KMS-11 (cell line): ENCODE results near the gene TERB2.
A peak's percentile ranks its signal among the peaks of the same experiment; 100 is the strongest.
"Not testable (repeated sequence)": the region's sequence is repeated elsewhere in the genome, so short reads cannot be mapped to it uniquely, and the experiment has no call there.

Source experiments
- H2AFZ ChIP-seq: fragments of 200-600 bp; sonication (generic); 2 replicates; pipeline ENCODE4 v1.6.1; 2016; ENCODE audit warnings: antibody characterized with exemption, mixed run types, low read depth
- H3K27ac ChIP-seq: fragments of 200-600 bp; sonication (generic); 2 replicates; pipeline ENCODE4 v1.6.1; 2016; ENCODE audit warnings: mild to moderate bottlenecking, mixed run types
- H3K27me3 ChIP-seq: fragments of 200-600 bp; sonication (generic); 2 replicates; pipeline ENCODE4 v1.6.1; 2017; ENCODE audit warnings: mild to moderate bottlenecking, low read depth, mixed run types, moderate library complexity; ENCODE audit not compliant: insufficient read depth
- H3K36me3 ChIP-seq: fragments of 200-600 bp; sonication (generic); 2 replicates; pipeline ENCODE4 v1.6.1; 2017; ENCODE audit warnings: mild to moderate bottlenecking, mixed run types; ENCODE audit not compliant: insufficient read depth
- H3K4me1 ChIP-seq: fragments of 200-600 bp; sonication (generic); 2 replicates; pipeline ENCODE4 v1.6.1; 2016; ENCODE audit warnings: mild to moderate bottlenecking, low read depth, mixed run types; ENCODE audit not compliant: poor library complexity, severe bottlenecking
- H3K4me2 ChIP-seq: fragments of 200-600 bp; sonication (generic); 2 replicates; pipeline ENCODE4 v1.7.0; 2016; ENCODE audit warnings: mild to moderate bottlenecking, mixed run types
- H3K4me3 ChIP-seq: fragments of 200-600 bp; sonication (generic); IDR thresholded peaks from 2 replicates; pipeline ENCODE4 v1.6.1; 2017; ENCODE audit warnings: low read depth, low read length, mixed read lengths; ENCODE audit not compliant: insufficient read depth
- H3K79me2 ChIP-seq: fragments of 200-600 bp; sonication (generic); 2 replicates; pipeline ENCODE4 v1.6.1; 2016; ENCODE audit warnings: low read depth, mixed run types; ENCODE audit not compliant: insufficient read depth
- H3K9ac ChIP-seq: fragments of 200-600 bp; sonication (generic); 2 replicates; pipeline ENCODE4 v1.6.1; 2016; ENCODE audit warnings: mild to moderate bottlenecking, mixed run types
- H4K20me1 ChIP-seq: fragments of 200-600 bp; sonication (generic); 2 replicates; pipeline ENCODE4 v1.6.1; 2016; ENCODE audit warnings: mild to moderate bottlenecking, mixed run types; ENCODE audit not compliant: insufficient read depth
- TF ChIP-seq, protein P1 (sequence below): fragments of 200-600 bp; sonication (generic); conservative IDR thresholded peaks from 2 replicates; pipeline ENCODE4 v1.6.1; 2017; ENCODE audit warnings: low read depth, mild to moderate bottlenecking, antibody characterized with exemption, low read length, moderate library complexity, mixed read lengths

The TERB2 gene

DNA sequence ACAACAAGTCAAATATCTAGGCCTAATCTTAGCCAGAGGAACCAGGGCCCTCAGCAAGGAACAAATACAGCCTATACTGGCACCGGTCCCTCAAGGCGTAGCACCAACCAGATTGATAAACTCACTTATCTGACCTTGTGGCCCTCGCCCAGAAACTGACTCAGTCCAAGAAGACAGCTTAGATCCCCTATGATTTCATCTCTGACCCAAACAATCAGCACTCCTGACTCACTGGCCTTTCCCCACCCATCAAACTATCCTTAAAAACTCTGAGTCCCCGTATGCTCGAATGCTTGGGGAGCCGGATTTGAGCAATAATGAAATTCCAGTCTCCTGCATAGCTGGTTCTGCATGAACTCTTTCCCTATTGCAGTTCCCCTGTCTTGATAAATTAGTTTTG lies 64.9 kb downstream of the TERB2 start:
- Histone ChIP-seq H3K27ac (no peak overlapping the region), H3K36me3 (no peaks in the 10 kb centered on the region), H3K4me2 (no peak overlapping the region), H4K20me1 (no peaks in the 10 kb centered on the region), H3K27me3 (no peaks in the 10 kb centered on the region), H3K79me2 (peaks cover 26% of the 10 kb centered on the region), H3K4me3 (no peak overlapping the region), H2AFZ (no peak overlapping the region), H3K9ac (no peak overlapping the region), H3K4me1 (peaks cover 18% of the 10 kb centered on the region)
- TF ChIP-seq, protein P1, sequence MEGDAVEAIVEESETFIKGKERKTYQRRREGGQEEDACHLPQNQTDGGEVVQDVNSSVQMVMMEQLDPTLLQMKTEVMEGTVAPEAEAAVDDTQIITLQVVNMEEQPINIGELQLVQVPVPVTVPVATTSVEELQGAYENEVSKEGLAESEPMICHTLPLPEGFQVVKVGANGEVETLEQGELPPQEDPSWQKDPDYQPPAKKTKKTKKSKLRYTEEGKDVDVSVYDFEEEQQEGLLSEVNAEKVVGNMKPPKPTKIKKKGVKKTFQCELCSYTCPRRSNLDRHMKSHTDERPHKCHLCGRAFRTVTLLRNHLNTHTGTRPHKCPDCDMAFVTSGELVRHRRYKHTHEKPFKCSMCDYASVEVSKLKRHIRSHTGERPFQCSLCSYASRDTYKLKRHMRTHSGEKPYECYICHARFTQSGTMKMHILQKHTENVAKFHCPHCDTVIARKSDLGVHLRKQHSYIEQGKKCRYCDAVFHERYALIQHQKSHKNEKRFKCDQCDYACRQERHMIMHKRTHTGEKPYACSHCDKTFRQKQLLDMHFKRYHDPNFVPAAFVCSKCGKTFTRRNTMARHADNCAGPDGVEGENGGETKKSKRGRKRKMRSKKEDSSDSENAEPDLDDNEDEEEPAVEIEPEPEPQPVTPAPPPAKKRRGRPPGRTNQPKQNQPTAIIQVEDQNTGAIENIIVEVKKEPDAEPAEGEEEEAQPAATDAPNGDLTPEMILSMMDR: no peak

DNA sequence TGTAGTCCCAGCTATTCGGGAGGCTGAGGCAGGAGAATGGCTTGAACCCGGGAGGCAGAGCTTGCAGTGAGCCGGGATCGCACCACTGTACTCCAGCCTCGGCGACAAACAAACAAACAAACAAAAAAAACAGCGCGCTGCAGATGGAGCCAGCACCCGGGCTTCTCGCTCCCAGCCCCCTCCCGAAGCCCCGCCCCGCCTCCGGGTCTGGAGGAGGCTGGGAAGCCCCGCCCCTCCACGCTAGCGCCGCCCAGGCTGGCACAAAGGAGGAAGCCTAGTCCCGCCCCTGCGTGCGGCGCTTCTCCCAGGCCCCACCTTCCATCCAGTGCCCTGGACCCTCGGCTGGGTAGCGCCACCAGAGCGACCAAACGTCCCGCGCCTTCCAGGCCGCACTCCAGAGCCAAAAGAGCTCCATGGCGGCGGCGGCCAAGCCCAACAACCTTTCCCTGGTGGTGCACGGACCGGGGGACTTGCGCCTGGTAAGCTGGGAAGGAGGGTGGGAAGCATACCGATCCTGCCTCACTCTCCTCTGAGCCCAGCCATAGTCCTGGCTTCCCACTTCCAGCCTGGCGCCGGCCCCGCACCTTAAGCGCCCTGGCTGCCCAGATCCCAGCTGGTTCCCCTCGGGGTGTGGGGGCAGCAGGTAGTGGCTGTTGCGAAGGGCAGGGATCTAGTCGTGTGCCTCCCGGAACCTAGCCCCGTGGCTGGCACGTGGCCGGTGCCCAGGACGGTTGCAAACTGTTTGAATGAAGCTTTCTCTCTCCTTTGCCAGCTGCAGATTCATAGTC lies 66.6 kb downstream of the TERB2 start, which contains the start of gene SORD:
TSS of gene SORD (plus strand) at position 325 of the 788 bp plus-strand sequence. CDS start at position 414, 89 bp downstream.
- Histone ChIP-seq H3K36me3 (no peaks in the 10 kb centered on the region), H3K4me2 (peak within 1 kb of the TSS; percentile 92), H3K4me1 (peaks cover 18% of the 10 kb centered on the region), H3K27ac (peak within 1 kb of the TSS; percentile 81), H3K9ac (peak within 1 kb of the TSS; percentile 99), H4K20me1 (no peaks in the 10 kb centered on the region), H3K27me3 (no peaks in the 10 kb centered on the region), H2AFZ (peak within 1 kb of the TSS; percentile 100), H3K4me3 (no peak within 1 kb of the TSS), H3K79me2 (peaks cover 30% of the 10 kb centered on the region)
- TF ChIP-seq, protein P1: no peak

DNA sequence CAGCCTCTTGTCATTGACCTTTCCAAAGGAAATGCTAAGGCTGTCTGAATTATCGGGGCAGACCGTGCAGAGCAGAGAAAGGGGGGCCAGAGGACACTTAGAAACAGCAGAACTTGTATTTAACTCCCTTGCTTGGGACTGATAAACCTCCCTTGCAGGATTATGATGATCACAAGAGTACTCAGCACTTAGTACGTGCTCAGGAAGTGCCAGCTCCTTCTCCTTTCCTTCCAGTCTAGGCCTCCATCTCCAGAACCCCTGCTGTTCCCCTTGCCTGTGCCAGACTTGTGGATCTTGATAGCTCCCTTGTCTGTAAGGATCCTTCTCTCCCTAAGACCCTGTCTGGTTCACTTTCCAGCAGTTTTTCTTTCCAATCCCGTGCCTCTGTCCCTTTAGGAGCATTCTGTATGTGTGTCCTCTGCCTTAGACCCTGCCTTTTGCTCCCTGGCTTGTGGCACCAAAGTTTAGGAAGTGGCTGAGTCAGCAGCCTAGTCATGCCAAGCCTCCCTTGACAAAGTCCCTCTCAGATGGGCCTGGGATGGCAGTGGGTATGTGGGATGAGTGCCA lies 67.3 kb downstream of the TERB2 start:
- Histone ChIP-seq H3K27ac (peak overlapping the region; percentile 81), H3K36me3 (no peaks in the 10 kb centered on the region), H3K4me1 (peaks cover 18% of the 10 kb centered on the region), H3K4me3 (no peak overlapping the region), H3K27me3 (no peaks in the 10 kb centered on the region), H3K9ac (peak overlapping the region; percentile 99), H3K79me2 (peaks cover 30% of the 10 kb centered on the region), H4K20me1 (no peaks in the 10 kb centered on the region), H2AFZ (peak overlapping the region; percentile 100), H3K4me2 (peak overlapping the region; percentile 92)
- TF ChIP-seq, protein P1: no peak

DNA sequence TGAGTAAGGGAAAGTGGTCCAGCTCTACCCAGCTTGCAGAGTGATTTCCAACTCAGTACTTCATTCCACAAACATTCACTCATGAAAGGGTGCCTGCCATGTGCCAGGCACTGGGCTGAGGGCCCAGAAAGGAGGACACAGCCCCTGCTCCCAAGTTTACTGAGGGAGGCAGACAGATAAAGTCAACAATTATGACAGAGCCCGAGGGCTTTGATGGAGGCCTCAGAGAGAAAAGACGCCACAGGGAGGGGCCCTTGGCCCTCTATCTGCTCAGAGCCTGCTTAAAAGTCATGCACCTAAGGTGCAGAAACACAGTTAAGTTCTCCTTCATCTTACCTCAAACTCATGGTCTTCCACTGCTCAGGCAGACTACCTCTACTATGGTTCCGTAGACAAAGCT lies 68.2 kb downstream of the TERB2 start:
- Histone ChIP-seq H3K4me2 (0 out of 2 replicates have a peak overlapping the region, but pooled peaks have one; percentile 6), H3K4me1 (peaks cover 18% of the 10 kb centered on the region), H3K79me2 (peaks cover 30% of the 10 kb centered on the region)
- not testable (repeated sequence) for H3K27ac ChIP-seq, H3K9ac ChIP-seq, H3K36me3 ChIP-seq, H2AFZ ChIP-seq, H3K27me3 ChIP-seq, H4K20me1 ChIP-seq, H3K4me3 ChIP-seq

DNA sequence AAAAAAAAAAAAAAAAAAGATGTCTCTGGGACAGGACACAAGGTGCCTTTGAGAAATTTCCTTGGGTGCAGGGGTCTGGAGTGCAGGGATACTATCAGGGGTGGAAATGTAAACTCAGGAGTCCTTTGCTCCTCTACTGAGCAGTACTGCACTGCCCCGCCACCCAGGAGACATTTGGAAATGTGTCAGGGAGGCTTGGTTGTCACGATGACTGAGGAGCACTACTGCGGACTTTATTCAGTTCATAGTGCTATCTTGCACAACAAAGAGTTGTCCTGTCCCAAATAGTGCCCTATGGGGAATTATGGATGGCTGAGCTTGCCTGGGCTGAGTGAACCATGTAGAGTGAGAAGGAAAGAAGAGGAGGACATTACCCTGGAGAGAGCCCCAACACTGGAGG lies 69.1 kb downstream of the TERB2 start:
- Histone ChIP-seq H3K4me1 (peaks cover 18% of the 10 kb centered on the region), H3K79me2 (peaks cover 30% of the 10 kb centered on the region)
- H3K36me3 ChIP-seq, H3K27ac ChIP-seq, H3K4me3 ChIP-seq, H3K4me2 ChIP-seq, H4K20me1 ChIP-seq, H3K27me3 ChIP-seq, H2AFZ ChIP-seq, H3K9ac ChIP-seq: not testable (repeated sequence)
